Liver (tissue), 9 donors: ENCODE measurements around the gene LOXHD1. TPM values are rescaled to one million over a fixed set of nuclear protein-coding genes. Genes with fewer than 3 reads are reported as not detected.

Experiments
- DNase-seq: peaks from one replicate; pipeline ENCODE4 v3.0.0-alpha.2; 2017; ENCODE audit warnings: low spot score
- H3K27ac ChIP-seq, 2 donors: one replicate each; pipeline ENCODE4 v1.7.0; 2013; ENCODE audit warnings: inconsistent platforms in 2 of 2, low read length in 2 of 2, control low read depth in 1 of 2, low read depth in 1 of 2, mild to moderate bottlenecking in 1 of 2
- H3K27me3 ChIP-seq, 4 donors: one replicate each; pipeline versions ENCODE4 v1.6.1 to v1.7.0; 2013; ENCODE audit warnings: low read length in 3 of 4, inconsistent platforms in 1 of 4, mild to moderate bottlenecking in 1 of 4, moderate library complexity in 1 of 4; ENCODE audit not compliant: control insufficient read depth in 4 of 4, insufficient read depth in 4 of 4
- H3K36me3 ChIP-seq, 4 donors: one replicate each; pipeline versions ENCODE4 v1.6.1 to v1.7.0; 2013; ENCODE audit warnings: low read length in 3 of 4, mild to moderate bottlenecking in 3 of 4, low read depth in 1 of 4, moderate library complexity in 1 of 4; ENCODE audit not compliant: control insufficient read depth in 4 of 4, insufficient read depth in 3 of 4
- H3K4me1 ChIP-seq, 4 donors: one replicate each; pipeline versions ENCODE4 v1.6.1 to v1.7.0; 2013; ENCODE audit warnings: low read length in 3 of 4, mild to moderate bottlenecking in 3 of 4, moderate library complexity in 1 of 4; ENCODE audit not compliant: control insufficient read depth in 4 of 4, insufficient read depth in 4 of 4
- H3K4me3 ChIP-seq, 3 donors: one replicate each; pipeline versions ENCODE4 v1.6.1 to v1.7.0; 2013; ENCODE audit warnings: low read length in 3 of 3, control low read depth in 1 of 3, low read depth in 1 of 3, mild to moderate bottlenecking in 1 of 3
- H3K9ac ChIP-seq, 2 donors: one replicate each; pipeline ENCODE4 v1.7.0; 2013; ENCODE audit warnings: low read length in 2 of 2, mild to moderate bottlenecking in 2 of 2, moderate library complexity in 2 of 2, control low read depth in 1 of 2, low read depth in 1 of 2
- H3K9me3 ChIP-seq, 4 donors: one replicate each; pipeline versions ENCODE4 v1.6.1 to v1.7.0; 2013; ENCODE audit warnings: low read length in 3 of 4; ENCODE audit not compliant: control insufficient read depth in 4 of 4
- FOXA1 ChIP-seq: IDR thresholded peaks from 2 replicates; pipeline ENCODE4 v1.6.1; 2016; ENCODE audit warnings: antibody characterized with exemption
- GABPA ChIP-seq, 2 donors: IDR thresholded peaks in 1 of 2; conservative IDR thresholded peaks in 1 of 2; 2 replicates each; pipeline ENCODE4 v1.6.1; 2016; ENCODE audit warnings: antibody characterized with exemption in 2 of 2, mild to moderate bottlenecking in 1 of 2, moderate library complexity in 1 of 2
- HNF4G ChIP-seq: IDR thresholded peaks from 2 replicates; pipeline ENCODE4 v1.6.1; 2016; ENCODE audit warnings: antibody characterized with exemption
- JUND ChIP-seq, 2 donors: IDR thresholded peaks; 2 replicates each; pipeline ENCODE4 v1.6.1; 2016; ENCODE audit warnings: antibody characterized with exemption in 2 of 2
- NR2F2 ChIP-seq: IDR thresholded peaks from 2 replicates; pipeline ENCODE4 v1.6.1; 2016; ENCODE audit warnings: antibody characterized with exemption
- TAF1 ChIP-seq: conservative IDR thresholded peaks from 2 replicates; pipeline ENCODE4 v1.6.1; 2016; ENCODE audit warnings: antibody characterized with exemption, mild to moderate bottlenecking
- YY1 ChIP-seq: IDR thresholded peaks from 2 replicates; pipeline ENCODE4 v1.6.1; 2016; ENCODE audit warnings: antibody characterized with exemption, mild to moderate bottlenecking
- WGBS: extraction: QIAGEN DNeasy Blood & Tissue Kit; methylation state at CpG from one replicate; pipeline ENCODE4 v1.1.7; 2013; 5-methylcytosine and 5-hydroxymethylcytosine counted together
- polyA plus RNA-seq, 2 donors: library from polyadenylated mRNA; stranded (reverse) in 1 of 2; unstranded in 1 of 2; fragments of 200-250 nt in 1 of 2; fragments of >200 nt in 1 of 2; fragmentation: Nextera tagmentation in 1 of 2; extraction: Ambion mirVana in 1 of 2; gene quantifications; one replicate each; pipeline versions ENCODE4 v1.2.1 to v1.2.3, GENCODE V29; 2013 to 2015
- total RNA-seq, 2 donors: library from RNA; depleted of rRNA; stranded (reverse); fragments of >200 nt; gene quantifications; one replicate each; pipeline ENCODE4 v1.2.3, GENCODE V29; 2014
- TF ChIP-seq, protein P1 (sequence below): fragments of 150-350 bp; IDR thresholded peaks from 2 replicates; pipeline ENCODE4 v1.5.1; 2017; ENCODE audit warnings: improper control_type of control experiment, low read depth, low read length; ENCODE audit not compliant: missing input control
- TF ChIP-seq, protein P2 (sequence below): IDR thresholded peaks from 2 replicates; pipeline ENCODE4 v1.6.1; 2016; ENCODE audit warnings: antibody characterized with exemption
- TF ChIP-seq, protein P3 (sequence below): IDR thresholded peaks from 2 replicates; pipeline ENCODE4 v1.6.1; 2016; ENCODE audit warnings: antibody characterized with exemption, mild to moderate bottlenecking
- TF ChIP-seq, protein P4 (sequence below): IDR thresholded peaks from 2 replicates; pipeline ENCODE4 v1.6.1; 2016; ENCODE audit warnings: antibody characterized with exemption
- TF ChIP-seq, protein P5 (sequence below): IDR thresholded peaks from 2 replicates; pipeline ENCODE4 v1.6.1; 2016; ENCODE audit warnings: antibody characterized with exemption
- donor health status: healthy.
- donor health status: healthy.
- donor health status: healthy.
- donor health status: healthy.
- donor health status: healthy.

LOXHD1 gene
- total and polyA plus RNA-seq, 4 donors: 0.09 to 0.25 TPM; not detected in 2

DNA sequence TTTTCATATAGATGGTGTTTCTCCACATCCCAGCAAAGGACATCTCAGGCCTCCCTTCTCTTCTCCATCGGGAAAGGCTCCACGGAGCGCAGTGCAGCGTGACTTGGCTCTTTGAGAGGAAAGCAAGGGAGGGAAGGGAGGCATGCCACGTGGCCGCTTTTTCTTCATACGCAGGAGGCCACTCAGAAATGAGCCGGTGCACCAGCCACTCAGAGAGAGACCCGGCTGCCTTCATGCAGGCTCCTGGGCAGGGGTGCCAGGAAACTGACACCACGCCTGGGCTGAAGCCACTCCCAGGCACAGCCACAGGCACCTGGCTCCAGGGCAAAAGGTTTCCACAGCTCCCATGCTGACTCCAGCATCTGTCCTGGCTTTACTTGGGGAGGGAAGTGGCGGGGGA, 11.1 kb upstream of the LOXHD1 start (continued):
- TF ChIP-seq, protein P1, sequence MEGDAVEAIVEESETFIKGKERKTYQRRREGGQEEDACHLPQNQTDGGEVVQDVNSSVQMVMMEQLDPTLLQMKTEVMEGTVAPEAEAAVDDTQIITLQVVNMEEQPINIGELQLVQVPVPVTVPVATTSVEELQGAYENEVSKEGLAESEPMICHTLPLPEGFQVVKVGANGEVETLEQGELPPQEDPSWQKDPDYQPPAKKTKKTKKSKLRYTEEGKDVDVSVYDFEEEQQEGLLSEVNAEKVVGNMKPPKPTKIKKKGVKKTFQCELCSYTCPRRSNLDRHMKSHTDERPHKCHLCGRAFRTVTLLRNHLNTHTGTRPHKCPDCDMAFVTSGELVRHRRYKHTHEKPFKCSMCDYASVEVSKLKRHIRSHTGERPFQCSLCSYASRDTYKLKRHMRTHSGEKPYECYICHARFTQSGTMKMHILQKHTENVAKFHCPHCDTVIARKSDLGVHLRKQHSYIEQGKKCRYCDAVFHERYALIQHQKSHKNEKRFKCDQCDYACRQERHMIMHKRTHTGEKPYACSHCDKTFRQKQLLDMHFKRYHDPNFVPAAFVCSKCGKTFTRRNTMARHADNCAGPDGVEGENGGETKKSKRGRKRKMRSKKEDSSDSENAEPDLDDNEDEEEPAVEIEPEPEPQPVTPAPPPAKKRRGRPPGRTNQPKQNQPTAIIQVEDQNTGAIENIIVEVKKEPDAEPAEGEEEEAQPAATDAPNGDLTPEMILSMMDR: no peak
- TF ChIP-seq YY1 (no peak), HNF4G (no peak)

DNA sequence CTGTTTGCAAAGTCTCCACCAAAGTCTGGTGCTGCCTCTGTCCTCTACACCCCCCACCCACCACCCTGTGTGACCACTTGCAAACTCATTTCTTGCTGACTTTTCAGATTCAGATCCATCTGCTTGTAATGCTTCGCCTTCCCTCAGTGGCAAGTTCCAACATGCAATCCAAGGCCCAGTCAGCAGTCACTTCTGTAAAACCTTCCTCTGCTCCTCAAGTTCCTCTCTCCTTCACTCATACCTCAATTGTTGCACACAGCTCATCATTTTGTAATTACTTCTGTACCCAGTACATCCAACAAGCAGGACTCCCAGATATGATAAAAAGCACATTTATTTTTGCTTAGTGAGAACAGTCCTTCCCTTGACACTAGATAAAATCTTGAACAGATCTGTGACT, 6.5 kb upstream of the LOXHD1 start:
- H3K36me3 ChIP-seq: no peaks in the 10 kb centered on the region
- H3K9me3 ChIP-seq: no peaks in the 10 kb centered on the region
- H3K27me3 ChIP-seq: no peaks in the 10 kb centered on the region
- no peak overlapping the region for H3K27ac ChIP-seq
- WGBS: 89% methylated on average over 1 of the region's 1 CpG
- DNase-seq: no peak
- no peak overlapping the region for H3K9ac ChIP-seq
- TF ChIP-seq TAF1: no peak
- TF ChIP-seq GABPA (IDR thresholded peaks at IDR 0.05 in 1 of 2, conservative IDR thresholded peaks at IDR 0.05 in 1 of 2): no peak
- TF ChIP-seq, protein P2, sequence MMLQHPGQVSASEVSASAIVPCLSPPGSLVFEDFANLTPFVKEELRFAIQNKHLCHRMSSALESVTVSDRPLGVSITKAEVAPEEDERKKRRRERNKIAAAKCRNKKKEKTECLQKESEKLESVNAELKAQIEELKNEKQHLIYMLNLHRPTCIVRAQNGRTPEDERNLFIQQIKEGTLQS: no peak
- TF ChIP-seq, protein P3, sequence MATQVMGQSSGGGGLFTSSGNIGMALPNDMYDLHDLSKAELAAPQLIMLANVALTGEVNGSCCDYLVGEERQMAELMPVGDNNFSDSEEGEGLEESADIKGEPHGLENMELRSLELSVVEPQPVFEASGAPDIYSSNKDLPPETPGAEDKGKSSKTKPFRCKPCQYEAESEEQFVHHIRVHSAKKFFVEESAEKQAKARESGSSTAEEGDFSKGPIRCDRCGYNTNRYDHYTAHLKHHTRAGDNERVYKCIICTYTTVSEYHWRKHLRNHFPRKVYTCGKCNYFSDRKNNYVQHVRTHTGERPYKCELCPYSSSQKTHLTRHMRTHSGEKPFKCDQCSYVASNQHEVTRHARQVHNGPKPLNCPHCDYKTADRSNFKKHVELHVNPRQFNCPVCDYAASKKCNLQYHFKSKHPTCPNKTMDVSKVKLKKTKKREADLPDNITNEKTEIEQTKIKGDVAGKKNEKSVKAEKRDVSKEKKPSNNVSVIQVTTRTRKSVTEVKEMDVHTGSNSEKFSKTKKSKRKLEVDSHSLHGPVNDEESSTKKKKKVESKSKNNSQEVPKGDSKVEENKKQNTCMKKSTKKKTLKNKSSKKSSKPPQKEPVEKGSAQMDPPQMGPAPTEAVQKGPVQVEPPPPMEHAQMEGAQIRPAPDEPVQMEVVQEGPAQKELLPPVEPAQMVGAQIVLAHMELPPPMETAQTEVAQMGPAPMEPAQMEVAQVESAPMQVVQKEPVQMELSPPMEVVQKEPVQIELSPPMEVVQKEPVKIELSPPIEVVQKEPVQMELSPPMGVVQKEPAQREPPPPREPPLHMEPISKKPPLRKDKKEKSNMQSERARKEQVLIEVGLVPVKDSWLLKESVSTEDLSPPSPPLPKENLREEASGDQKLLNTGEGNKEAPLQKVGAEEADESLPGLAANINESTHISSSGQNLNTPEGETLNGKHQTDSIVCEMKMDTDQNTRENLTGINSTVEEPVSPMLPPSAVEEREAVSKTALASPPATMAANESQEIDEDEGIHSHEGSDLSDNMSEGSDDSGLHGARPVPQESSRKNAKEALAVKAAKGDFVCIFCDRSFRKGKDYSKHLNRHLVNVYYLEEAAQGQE: no peak
- no peak for TF ChIP-seq JUND (IDR thresholded peaks at IDR 0.05)
- TF ChIP-seq, protein P4, sequence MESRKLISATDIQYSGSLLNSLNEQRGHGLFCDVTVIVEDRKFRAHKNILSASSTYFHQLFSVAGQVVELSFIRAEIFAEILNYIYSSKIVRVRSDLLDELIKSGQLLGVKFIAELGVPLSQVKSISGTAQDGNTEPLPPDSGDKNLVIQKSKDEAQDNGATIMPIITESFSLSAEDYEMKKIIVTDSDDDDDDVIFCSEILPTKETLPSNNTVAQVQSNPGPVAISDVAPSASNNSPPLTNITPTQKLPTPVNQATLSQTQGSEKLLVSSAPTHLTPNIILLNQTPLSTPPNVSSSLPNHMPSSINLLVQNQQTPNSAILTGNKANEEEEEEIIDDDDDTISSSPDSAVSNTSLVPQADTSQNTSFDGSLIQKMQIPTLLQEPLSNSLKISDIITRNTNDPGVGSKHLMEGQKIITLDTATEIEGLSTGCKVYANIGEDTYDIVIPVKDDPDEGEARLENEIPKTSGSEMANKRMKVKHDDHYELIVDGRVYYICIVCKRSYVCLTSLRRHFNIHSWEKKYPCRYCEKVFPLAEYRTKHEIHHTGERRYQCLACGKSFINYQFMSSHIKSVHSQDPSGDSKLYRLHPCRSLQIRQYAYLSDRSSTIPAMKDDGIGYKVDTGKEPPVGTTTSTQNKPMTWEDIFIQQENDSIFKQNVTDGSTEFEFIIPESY: no peak
- TF ChIP-seq FOXA1: no peak
- no peak for TF ChIP-seq NR2F2
- H3K4me3 ChIP-seq: no peak overlapping the region
- no peaks in the 10 kb centered on the region for H3K4me1 ChIP-seq

DNA sequence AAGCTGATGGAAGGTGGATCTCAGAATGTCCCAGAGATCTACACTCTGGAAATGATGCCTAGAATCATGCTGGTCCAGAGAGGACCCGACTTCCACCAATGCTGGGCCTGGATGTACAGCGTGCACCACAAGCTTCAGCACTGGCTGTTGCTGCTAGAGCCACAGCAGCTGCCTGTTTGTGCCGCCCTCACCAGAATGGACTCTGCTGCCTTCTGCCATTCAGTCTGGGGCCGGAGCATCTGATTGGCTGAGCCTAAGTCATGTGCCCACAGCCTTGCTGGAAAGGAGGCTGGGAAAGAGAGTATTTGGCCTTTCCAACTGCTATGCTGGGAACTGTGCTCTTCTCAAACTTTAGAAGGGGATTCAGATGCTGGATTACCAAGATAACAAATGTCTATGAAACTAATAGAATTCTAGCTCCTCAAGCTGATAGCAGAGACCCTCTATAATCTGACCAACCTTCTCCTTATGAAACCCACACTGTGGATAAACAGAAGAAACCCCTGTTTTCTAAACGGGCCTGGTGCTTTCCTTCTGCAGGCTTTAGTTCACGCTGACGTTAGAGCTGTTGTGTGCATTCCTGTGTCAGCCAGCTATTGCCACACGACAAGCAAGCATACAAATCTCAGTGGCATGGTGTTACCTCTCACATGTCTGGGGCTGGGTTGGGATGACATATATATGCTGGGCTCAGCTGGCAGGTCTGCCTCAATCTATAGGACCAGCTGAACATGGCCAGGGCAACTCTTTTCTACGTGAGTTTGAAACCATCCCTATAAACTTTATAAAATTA, 4.1 kb upstream of the LOXHD1 start:
- Histone ChIP-seq H3K4me3 (no peak overlapping the region), H3K27me3 (no peaks in the 10 kb centered on the region), H3K36me3 (no peaks in the 10 kb centered on the region), H3K4me1 (no peaks in the 10 kb centered on the region), H3K9ac (no peak overlapping the region), H3K27ac (no peak overlapping the region), H3K9me3 (no peaks in the 10 kb centered on the region)
- DNase-seq: no peak
- TF ChIP-seq, protein P5, sequence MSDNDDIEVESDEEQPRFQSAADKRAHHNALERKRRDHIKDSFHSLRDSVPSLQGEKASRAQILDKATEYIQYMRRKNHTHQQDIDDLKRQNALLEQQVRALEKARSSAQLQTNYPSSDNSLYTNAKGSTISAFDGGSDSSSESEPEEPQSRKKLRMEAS: no peak
- TF ChIP-seq, protein P4: no peak
- 75% methylated on average over 9 of the region's 9 CpGs for WGBS
